Esophagus muscularis mucosa (tissue), 4 donors: Measurements from ENCODE around the gene C1orf146. TPM values are rescaled to one million over a fixed set of nuclear protein-coding genes. Genes with fewer than 3 reads are reported as not detected.
A peak's percentile ranks its signal among the peaks of the same experiment; 100 is the strongest.

Source experiments
- DNase-seq: peaks from one replicate; pipeline ENCODE4 v3.0.0-alpha.2; 2017; ENCODE audit errors: extremely low spot score
- H3K27ac ChIP-seq, 4 donors: fragments of 200-600 bp; sonication (generic); replicated peaks in 1 of 4; 1 replicate in 3 of 4; 2 replicates in 1 of 4; pipeline ENCODE4 v1.5.1; 2016 to 2019; ENCODE audit warnings: mild to moderate bottlenecking in 1 of 4
- H3K27me3 ChIP-seq, 4 donors: fragments of 200-600 bp; sonication (generic); one replicate each; pipeline versions ENCODE4 v1.5.1 to v1.6.0; 2016 to 2019
- H3K36me3 ChIP-seq, 4 donors: fragments of 200-600 bp; sonication (generic); one replicate each; pipeline ENCODE4 v1.5.1; 2016 to 2019
- H3K4me1 ChIP-seq, 4 donors: fragments of 200-600 bp; sonication (generic); one replicate each; pipeline ENCODE4 v1.5.1; 2016 to 2019
- H3K4me3 ChIP-seq, 4 donors: fragments of 200-600 bp; sonication (generic); 1 replicate in 2 of 4; 2 replicates in 2 of 4; pipeline ENCODE4 v1.5.1; 2016 to 2019; ENCODE audit warnings: mild to moderate bottlenecking in 4 of 4, moderate library complexity in 1 of 4
- H3K9me3 ChIP-seq, 4 donors: fragments of 200-600 bp; sonication (generic); 1 replicate in 3 of 4; 2 replicates in 1 of 4; pipeline ENCODE4 v1.5.1; 2016 to 2019
- EP300 ChIP-seq: sonication (generic); formaldehyde crosslinking; IDR thresholded peaks from one replicate; pipeline ENCODE4 v1.6.1; 2017; ENCODE audit warnings: antibody characterized with exemption
- POLR2A ChIP-seq: fragments of 450-650 bp; IDR thresholded peaks from one replicate; pipeline ENCODE4 v1.6.1; 2017; ENCODE audit warnings: antibody characterized with exemption, moderate library complexity, mild to moderate bottlenecking, low read depth
- POLR2AphosphoS5 ChIP-seq, 2 donors: sonication (generic); formaldehyde crosslinking; IDR thresholded peaks; one replicate each; pipeline ENCODE4 v1.6.1; 2017; ENCODE audit warnings: antibody characterized with exemption in 2 of 2
- WGBS: methylation state at CpG from one replicate; pipeline ENCODE4 v1.1.5; 2018; 5-methylcytosine and 5-hydroxymethylcytosine counted together
- intact Hi-C: fragments of 100-400 bp; cut with DNase I; formaldehyde crosslinking; loops from one replicate; pipeline ENCODE4 v1.15.1; 2023
- total RNA-seq, 4 donors: library from RNA; depleted of rRNA; stranded (reverse); fragments of >200 nt; gene quantifications; one replicate each; pipeline versions ENCODE4 v1.1.0 to v1.2.1, GENCODE V29; 2016
- TF ChIP-seq, protein P1 (sequence below), 3 experiments: fragments of 200-600 bp in 2 of 3; fragments of 450-650 bp in 1 of 3; sonication (generic) in 2 of 3; IDR thresholded peaks; one replicate each; pipeline ENCODE4 v1.5.1; 2017 to 2019; ENCODE audit warnings: antibody characterized with exemption in 3 of 3, mild to moderate bottlenecking in 2 of 3, moderate library complexity in 1 of 3

The C1orf146 gene
- total RNA-seq, 4 donors from 2014 or later = not detected

DNA sequence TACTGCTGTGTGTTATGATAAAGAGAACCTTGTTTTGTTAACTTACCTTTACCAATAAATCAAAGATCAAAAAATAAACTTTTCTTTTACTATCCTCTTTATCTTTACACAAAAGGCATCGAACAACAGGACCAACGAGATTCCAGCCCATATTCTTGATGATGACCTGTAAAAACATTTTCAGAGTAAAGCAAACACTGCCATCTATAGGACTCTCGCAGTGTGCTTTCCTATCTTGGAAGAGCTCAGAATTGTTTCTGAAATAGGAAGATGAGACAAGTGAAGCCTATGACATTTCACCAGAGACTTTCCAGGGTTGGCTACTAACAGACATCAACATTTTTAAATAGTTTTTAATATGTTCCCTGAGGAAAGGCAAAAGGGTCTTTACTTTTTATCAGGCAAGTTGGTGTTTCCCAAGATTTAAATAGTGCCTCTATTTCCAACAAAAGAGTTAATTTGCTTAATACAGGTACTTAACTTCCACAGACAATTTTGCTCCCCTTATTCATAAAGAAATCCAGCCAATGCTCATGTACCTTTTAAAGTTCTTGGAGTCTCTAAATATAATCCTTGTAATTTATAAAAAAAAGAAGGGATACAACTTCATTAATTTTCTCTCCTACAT is 73.8 kb downstream of the C1orf146 start:
- intact Hi-C loops = loop anchor here (10.0 kb wide), 1 partner anchor 787 kb away; the partner anchor contains the start of gene CDC7
- peaks cover 0 to 10% (median 8%) of the 10 kb centered on the region in 4 donors for H3K4me1 ChIP-seq
- TF ChIP-seq EP300 (no peak), POLR2A (no peak), POLR2AphosphoS5 (IDR thresholded peaks at IDR 0.05) (no peak)
- TF ChIP-seq, protein P1, sequence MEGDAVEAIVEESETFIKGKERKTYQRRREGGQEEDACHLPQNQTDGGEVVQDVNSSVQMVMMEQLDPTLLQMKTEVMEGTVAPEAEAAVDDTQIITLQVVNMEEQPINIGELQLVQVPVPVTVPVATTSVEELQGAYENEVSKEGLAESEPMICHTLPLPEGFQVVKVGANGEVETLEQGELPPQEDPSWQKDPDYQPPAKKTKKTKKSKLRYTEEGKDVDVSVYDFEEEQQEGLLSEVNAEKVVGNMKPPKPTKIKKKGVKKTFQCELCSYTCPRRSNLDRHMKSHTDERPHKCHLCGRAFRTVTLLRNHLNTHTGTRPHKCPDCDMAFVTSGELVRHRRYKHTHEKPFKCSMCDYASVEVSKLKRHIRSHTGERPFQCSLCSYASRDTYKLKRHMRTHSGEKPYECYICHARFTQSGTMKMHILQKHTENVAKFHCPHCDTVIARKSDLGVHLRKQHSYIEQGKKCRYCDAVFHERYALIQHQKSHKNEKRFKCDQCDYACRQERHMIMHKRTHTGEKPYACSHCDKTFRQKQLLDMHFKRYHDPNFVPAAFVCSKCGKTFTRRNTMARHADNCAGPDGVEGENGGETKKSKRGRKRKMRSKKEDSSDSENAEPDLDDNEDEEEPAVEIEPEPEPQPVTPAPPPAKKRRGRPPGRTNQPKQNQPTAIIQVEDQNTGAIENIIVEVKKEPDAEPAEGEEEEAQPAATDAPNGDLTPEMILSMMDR (IDR thresholded peaks at IDR 0.05) = peak; percentile 50 to 67 (median 54)
- H3K27ac ChIP-seq = no peak overlapping the region
- H3K9me3 ChIP-seq = no peaks in the 10 kb centered on the region
- 18% methylated on average over 3 of the region's 3 CpGs for WGBS
- no peak for DNase-seq
- H3K36me3 ChIP-seq = peaks cover 0 to 44% (median 17%) of the 10 kb centered on the region in 4 donors
- H3K4me3 ChIP-seq = no peak overlapping the region
- no peaks in the 10 kb centered on the region for H3K27me3 ChIP-seq

Other genes starting within 250 kb of the C1orf146 start
- gene EPHX4, start 187.9 kb upstream of the C1orf146 start, total RNA-seq = 1 to 10 TPM; 2.9 to 4.3 (median 3.3) TPM
- gene SETSIP, start 142.5 kb upstream of the C1orf146 start, total RNA-seq = not detected
- 1 to 10 TPM; 4.3 to 7.8 (median 5.9) TPM for gene BTBD8, start 137.6 kb upstream of the C1orf146 start, total RNA-seq
- 1 to 10 TPM; 6.0 to 9.1 (median 7.5) TPM for gene GLMN, start 81.1 kb downstream of the C1orf146 start, total RNA-seq
- 10 to 100 TPM in 3 of 4 donors, 1 to 10 TPM in 1; 8.9 to 13.3 (median 12.8) TPM for gene RPAP2, start 81.1 kb downstream of the C1orf146 start, total RNA-seq